HG02870 (cell line): ENCODE data around the gene MAP3K9.

Source experiments
- ATAC-seq: cut with Tn5 transposase; IDR thresholded peaks from one replicate; pipeline ENCODE4 v1.9.1; 2021; ENCODE audit warnings: mild to moderate bottlenecking, moderate library complexity; ENCODE audit not compliant: unreplicated experiment

MAP3K9 gene

GRCh38 chr14:70821584-70822529 lies 12.5 kb upstream of the MAP3K9 start:
- no peak for ATAC-seq

- no peak for ATAC-seq
Measured at GRCh38 chr14:70816525-70816924, 7.2 kb upstream of the MAP3K9 start.

GRCh38 chr14:70814466-70814865 lies 5.2 kb upstream of the MAP3K9 start:
- no peak for ATAC-seq

GRCh38 chr14:70812124-70812818 lies 3.0 kb upstream of the MAP3K9 start:
- no peak for ATAC-seq

GRCh38 chr14:70811578-70811977 lies 2.3 kb upstream of the MAP3K9 start:
- ATAC-seq: no peak

GRCh38 chr14:70811050-70811449 lies 1.7 kb upstream of the MAP3K9 start:
- ATAC-seq: no peak

DNA sequence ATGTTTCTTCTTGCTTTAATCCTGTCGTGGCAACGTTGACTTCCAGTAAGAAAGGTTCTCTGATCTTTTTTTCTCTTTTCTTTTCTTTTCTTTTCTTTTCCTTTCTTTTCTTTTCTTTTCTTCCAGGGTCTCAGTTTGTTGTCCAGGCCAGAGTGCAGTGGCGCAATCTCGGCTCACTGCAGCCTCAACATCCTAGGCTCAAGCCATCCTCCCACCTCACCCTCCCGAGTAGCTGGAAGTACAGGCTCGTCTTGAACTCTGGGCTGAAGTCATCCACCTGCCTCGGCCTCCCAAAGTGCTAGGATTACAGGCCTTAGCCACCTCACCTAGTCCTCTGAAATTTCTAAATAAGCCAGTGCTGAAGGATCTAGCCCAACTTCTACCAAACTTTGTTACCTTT lies 1.3 kb upstream of the MAP3K9 start:
- no peak for ATAC-seq

DNA sequence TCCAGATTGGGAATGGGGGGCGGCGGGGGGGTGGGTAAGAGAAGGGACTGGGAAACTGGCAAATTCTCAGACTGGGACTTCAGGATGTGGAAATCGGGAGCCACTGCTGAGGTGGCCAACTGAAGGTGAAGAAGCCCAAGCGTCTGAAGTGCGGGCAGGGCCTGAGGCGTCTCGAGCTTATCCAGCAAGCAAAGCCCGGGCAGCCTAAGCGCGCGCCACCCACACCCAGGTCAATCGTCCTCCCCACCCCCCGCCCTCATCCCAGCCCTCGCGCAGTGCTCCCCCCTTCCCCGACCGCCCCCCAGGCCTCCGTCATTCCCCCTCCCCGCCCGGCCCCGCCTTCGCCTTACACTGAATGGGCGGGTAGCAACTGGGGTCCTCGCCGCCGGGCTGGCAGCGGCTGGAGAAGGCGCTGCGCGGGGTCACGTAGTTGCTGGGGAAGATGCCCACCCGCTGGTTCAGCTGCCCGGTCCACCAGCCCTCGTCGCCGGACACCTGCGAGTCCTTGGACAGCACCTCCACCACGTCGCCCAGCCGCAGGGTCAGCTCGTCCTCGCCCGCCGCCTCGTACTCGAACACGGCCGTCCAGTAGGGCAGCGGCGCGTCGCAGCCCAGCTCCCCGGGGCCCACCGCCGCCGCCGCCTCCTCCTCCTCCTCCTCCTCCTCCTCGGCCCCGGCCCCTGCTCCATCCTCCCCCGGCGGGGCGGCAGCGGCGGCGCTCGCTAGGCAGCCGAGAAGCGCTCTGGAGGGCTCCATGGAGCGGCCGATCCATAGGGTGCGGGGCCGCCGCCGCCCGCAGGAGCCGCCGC lies 693 bp downstream of the MAP3K9 start:
- peak; percentile 23 for ATAC-seq

GRCh38 chr14:70807898-70808415 lies 1.4 kb downstream of the MAP3K9 start:
- no peak for ATAC-seq

GRCh38 chr14:70804556-70805162 lies 4.7 kb downstream of the MAP3K9 start:
- no peak for ATAC-seq

- peak; percentile 90 for ATAC-seq
Measured at GRCh38 chr14:70803321-70804310, 5.7 kb downstream of the MAP3K9 start.

- ATAC-seq: no peak
Measured at GRCh38 chr14:70802379-70802778, 6.9 kb downstream of the MAP3K9 start.

GRCh38 chr14:70801836-70802235 lies 7.5 kb downstream of the MAP3K9 start:
- ATAC-seq: no peak

DNA sequence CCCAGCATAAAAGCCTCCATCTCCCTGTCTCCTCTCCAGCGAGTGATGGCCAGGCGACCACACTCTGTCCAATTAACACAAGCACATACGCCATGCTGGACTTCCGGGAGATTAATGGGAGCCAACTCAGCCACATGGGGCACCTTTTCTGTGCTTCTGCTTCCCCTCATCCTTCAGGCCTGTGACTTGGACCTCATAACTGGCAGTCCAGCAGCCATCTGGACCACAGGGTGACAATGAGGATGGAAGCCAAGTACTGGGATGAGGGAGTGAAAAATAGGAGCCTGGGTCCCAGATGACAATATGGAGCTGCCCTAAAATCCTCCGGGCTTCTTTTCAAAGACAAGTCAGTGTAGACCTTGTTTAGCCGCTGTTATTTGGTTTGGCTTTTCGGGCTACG lies 12.8 kb downstream of the MAP3K9 start:
- no peak for ATAC-seq

DNA sequence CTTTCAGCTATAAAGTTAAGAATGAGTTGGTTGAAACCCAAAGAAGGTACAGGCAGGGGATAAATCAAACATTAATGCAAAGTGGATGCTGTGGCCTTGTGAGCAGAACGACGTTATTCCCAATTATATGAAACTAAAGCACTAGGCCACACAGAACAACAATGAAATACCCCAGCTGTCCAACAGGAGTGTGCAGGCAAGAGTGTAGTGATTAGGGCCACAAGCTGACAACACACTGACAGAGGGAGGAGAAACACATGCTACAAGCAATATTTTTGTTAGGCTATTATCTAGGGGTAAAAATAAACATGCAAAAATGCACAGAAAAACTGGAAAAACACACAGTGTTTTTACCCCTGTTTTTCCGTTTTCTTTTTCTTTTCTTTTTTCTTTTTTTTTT lies 15.0 kb downstream of the MAP3K9 start:
- no peak for ATAC-seq

DNA sequence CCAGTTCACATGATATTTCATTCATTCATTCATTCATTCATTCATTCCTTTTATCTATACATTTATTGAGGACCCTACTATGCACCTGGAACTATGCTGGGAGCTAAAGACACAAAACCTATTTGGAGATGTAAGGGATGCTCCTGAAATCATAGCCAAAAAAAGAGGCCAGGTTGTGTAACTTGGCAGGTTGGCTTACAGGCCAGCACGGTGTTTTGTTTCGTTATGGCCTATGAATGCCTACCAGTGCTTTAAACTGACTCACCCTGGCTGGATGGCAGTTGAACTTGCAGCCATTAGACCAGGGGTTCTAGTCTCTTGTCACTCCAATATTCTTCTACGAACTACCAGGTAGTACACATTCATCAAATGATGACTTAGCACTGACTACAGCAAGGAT lies 15.7 kb downstream of the MAP3K9 start:
- no peak for ATAC-seq

- ATAC-seq: no peak
Measured at GRCh38 chr14:70792939-70793338, 16.4 kb downstream of the MAP3K9 start.

DNA sequence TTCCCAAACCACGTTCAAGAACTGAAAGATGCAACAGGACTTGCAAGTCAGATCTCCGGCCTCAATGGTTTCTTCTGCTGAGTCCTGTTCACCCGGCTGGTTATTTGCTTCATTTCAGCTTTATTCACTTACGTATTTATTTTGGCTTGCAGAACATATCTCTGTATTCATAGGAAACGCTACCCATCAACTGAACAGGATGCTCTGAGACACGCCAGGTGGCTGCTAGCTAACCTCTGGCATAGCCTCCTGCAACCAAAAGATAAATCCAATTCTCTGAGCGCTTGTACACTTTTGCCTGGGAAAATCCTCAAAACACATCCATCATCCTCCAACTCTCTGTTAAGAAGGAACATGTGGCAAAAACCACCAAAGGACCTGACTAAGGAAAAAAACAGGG lies 17.3 kb downstream of the MAP3K9 start:
- ATAC-seq: no peak

DNA sequence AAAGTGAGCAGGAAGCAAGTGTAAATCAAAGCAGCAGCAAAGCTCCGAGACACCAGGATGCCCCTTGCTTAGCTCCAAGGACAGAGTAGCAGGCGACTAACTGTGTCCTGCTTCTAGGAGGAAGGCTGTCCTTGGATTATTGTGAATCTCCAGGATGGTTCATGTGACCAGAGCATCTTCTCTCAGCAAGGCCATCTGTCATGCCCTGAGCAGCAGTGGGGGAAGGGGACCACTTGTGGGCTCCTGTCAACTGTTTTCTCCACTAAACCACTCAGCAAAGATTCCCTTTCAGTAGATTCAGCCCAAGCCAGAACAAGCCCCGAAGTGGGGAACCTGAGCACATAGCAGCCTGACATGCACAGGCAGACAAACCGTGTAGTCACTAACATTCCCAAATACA lies 19.4 kb downstream of the MAP3K9 start:
- ATAC-seq: no peak
